HG02938 (cell line): ENCODE results near the gene S100A8.
"Not testable (repeated sequence)": the region's sequence is repeated elsewhere in the genome, so short reads cannot be mapped to it uniquely, and the experiment has no call there.

Source experiments
- ATAC-seq: cut with Tn5 transposase; IDR thresholded peaks from one replicate; pipeline ENCODE4 v1.9.1; 2021; ENCODE audit warnings: mild to moderate bottlenecking, moderate library complexity; ENCODE audit not compliant: unreplicated experiment

Gene S100A8

GRCh38 chr1:153390938-153391710, at the start of gene S100A8:
S100A8 (minus strand) TSS chr1:153391073; CDS start chr1:153390535, 538 bp downstream.
- ATAC-seq = no peak

GRCh38 chr1:153439273-153439672, 48.4 kb upstream of the S100A8 start:
- ATAC-seq = no peak

DNA sequence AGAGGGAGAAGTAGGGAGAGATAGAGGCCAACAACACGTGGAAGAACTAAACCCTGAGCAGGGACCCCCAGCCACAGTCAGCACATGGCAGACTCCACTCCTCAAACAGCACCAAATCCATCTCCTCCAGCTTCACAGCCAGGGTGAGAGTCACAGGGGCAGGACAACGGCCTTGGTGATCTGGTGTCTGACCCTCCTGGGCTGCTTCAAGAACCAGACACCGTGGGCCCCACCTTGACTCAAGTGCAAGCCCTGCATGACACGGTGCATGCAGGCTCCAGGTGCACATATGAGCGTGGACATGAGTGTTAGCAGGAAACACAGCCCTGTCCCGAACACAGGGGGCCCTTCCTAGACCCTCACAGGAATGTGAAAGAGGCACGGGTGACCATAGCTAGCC, 47.7 kb upstream of the S100A8 start:
- ATAC-seq = no peak

- ATAC-seq = no peak
Observed at GRCh38 chr1:153437236-153437635, 46.4 kb upstream of the S100A8 start.

DNA sequence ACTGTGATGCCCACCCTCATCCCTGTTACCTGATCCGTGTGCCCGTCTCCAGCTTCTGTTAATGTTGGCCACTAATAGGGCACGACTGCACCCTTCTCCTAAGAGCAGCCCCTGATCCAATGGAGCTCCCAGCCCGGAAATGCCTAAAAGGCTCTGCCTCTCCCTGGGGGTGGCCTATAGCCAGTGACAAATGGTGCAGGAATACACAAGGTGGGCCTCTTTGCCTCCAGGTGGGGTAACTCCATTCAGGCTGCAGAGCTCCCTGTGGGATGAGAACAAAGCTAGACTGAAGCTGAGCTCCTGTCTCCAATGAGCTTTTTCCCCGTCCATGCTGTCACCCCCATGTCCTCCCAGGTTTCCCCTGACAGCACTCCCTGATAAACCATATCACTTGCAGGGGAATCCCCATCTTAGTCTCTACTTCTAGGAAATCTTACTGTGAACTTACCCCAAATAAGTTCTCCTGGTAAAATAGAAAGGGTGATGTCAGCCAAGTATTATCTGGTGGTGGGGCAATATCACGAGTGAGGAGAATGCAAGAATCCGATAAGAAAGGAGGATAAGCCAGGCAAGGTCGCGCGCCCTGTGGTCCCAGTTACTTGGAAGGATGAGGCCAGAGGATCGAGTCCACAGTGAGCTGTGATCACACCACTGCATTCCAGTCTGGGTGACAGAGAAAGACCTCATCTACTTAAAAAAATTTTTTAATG, 44.0 kb upstream of the S100A8 start:
- no peak for ATAC-seq

GRCh38 chr1:153432874-153433681, 42.2 kb upstream of the S100A8 start:
- no peak for ATAC-seq

GRCh38 chr1:153431928-153432327, 41.1 kb upstream of the S100A8 start:
- ATAC-seq = no peak

GRCh38 chr1:153431427-153431826, 40.6 kb upstream of the S100A8 start:
- no peak for ATAC-seq

DNA sequence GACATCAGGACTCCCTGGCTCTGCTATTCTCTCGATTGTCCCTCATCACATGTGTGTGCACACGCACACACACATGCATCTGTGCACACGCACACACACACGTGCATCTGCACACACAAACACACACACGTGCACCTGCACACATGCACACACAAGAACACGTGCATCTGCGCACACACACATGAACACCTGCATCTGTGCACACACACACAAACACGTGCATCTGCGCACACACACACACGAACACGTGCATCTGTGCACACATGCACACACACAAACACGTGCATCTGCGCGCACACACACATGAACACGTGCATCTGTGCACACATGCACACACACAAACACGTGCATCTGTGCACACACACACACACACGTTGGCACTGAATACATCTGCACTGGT, 40.1 kb upstream of the S100A8 start:
- ATAC-seq = no peak

GRCh38 chr1:153430561-153430960, 39.7 kb upstream of the S100A8 start:
- ATAC-seq = no peak

GRCh38 chr1:153430166-153430553, 39.3 kb upstream of the S100A8 start:
- no peak for ATAC-seq

- no peak for ATAC-seq
Observed at GRCh38 chr1:153429266-153430165, 38.6 kb upstream of the S100A8 start.

DNA sequence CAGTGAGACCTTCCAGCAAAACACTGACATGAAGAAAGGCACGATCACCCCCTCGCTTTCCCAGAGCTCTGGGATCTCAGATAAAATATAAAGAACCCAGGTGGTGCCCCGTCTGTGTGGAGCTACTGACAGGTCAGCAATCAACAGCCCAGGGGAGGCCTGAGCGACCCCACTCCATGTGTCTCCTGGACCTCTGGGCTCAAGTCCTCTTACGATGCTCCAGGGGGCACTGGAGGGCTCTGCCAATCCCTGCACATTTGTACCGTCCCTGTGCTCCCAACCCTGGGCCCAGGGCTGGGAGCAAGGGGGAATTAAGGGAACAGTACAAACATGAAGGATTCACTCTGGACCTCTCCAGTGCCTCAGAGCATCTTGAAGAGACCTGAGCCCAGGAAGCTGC, 37.9 kb upstream of the S100A8 start:
- no peak for ATAC-seq

DNA sequence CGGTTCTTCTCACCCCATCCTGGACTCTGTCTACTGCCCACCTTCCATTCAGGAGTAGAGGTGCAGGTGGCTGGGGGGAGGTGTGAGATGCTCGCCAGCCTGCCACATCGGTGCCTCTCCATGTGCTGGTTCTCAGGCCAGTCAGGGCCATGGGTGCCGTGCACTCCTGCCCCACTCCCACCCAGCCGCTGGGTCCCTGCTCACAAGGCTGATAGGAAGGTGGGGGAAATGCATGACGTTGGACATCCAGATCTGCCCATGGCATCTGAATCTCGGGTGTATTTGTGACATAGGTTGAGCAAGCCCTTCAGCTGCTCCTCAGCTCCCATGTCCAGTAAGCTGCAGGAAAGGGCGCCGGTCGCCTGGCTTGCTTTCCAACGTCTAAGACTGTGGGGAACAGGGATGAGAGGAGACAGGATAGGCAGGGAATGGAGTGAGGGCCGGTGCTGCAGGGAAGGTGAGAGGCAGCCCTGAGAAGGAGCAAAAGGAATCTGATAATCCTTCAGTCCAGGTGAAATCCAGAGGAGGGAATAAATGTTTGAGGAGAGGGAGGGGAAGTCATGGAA, 37.3 kb upstream of the S100A8 start:
- ATAC-seq = no peak

DNA sequence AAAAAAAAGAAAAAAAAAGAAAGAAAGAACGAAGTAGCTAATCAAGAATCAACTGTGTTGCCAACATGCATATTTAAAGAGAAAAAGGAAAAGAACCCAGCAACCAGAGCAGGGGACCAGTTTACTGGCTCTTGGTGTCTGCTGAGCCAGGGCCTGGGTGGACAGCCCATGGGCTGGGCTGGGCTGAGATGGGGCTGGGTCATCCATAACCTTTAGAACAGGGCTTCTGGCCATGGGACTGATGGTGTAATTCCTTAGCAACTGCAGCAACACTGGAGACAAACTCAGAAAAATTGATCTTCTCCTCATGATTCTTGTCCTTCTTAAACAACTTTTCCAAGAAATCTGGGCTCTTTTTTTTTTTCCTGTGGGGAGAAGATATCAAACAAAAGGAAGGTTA, 35.9 kb upstream of the S100A8 start:
- ATAC-seq = no peak

DNA sequence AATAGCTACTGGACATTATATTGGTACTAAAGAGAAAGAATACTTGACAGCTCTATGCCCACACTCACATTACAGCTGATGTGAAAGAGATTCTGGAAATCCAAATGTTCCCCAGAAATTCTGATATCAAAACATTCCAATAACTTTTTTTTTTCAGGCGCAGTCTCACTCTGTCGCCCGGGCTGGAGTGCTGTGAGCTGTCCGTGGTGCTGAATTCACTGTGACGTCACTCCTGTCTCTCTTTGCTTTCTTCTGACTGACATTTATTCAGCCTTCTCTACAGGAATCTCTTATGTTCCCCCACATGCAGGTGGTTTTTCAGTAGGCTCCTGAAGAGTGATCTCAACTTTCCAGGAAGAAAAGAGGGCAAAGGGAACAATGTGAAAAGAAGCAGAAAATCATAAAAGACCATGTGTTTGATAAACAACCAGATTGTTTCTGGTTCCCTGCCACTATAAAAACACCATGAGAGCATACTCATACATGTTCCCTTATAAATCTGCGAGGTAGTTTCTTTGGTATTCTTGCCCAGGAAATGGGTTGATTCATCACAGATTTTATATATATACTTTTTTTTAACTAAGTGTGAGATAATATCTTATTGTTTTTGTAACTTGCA, 31.7 kb upstream of the S100A8 start:
- ATAC-seq = no peak

GRCh38 chr1:153420306-153420705, 29.4 kb upstream of the S100A8 start:
- ATAC-seq = no peak

GRCh38 chr1:153419436-153419793, 28.5 kb upstream of the S100A8 start:
- ATAC-seq = not testable (repeated sequence)

- ATAC-seq = not testable (repeated sequence)
Observed at GRCh38 chr1:153418758-153419435, 28.0 kb upstream of the S100A8 start.
